HCT116 (cell line): ENCODE results near the gene TM9SF4. TPM values are rescaled to one million over a fixed set of nuclear protein-coding genes. Genes with fewer than 3 reads are reported as not detected.

ENCODE experiments used
- ATAC-seq: fragments of 200-7000 bp; cut with Tn5 transposase; 2 replicates; pipeline ENCODE4 v1.9.1; 2020; ENCODE audit warnings: mild to moderate bottlenecking, moderate library complexity
- BruUV-seq: library from RNA; stranded (reverse); fragments of 400-500 nt; replicated peaks from 2 replicates; lab custom pipeline; 2021; lab: Mats Ljungman, UMichigan
- CTCF ChIA-PET: fragments of 300-600 bp; sonication (Branson Sonifier 250); formaldehyde crosslinking; loops from one replicate; lab custom pipeline; 2021; ENCODE audit warnings: antibody characterized with exemption; lab: Charles Lee
- POLR2A ChIA-PET: fragments of 300-600, 350-600 bp; sonication (Branson Sonifier 250); formaldehyde crosslinking; loops from one replicate; lab custom pipeline; 2021; ENCODE audit warnings: antibody characterized with exemption; lab: Charles Lee
- RAD21 ChIA-PET, 2 experiments: fragments of 300-600 bp; sonication (Branson Sonifier 250); formaldehyde crosslinking; loops; one replicate each; lab custom pipeline; 2023; ENCODE audit warnings: low total read pairs in 2 of 2; ENCODE audit not compliant: uncharacterized antibody in 2 of 2, unreplicated experiment in 2 of 2, low non-redundant PET in 1 of 2; lab: Charles Lee
- DNase-seq: peaks from one replicate; pipeline ENCODE4 v3.0.0-alpha.2; 2010; ENCODE audit warnings: low read depth, low spot score
- H2AFZ ChIP-seq: fragments of 200-600 bp; shearing (Covaris generic), sonication (generic); 2 replicates; pipeline ENCODE4 v1.6.1; 2017; ENCODE audit warnings: low read depth, mixed run types, mixed read lengths, antibody characterized with exemption, low read length; ENCODE audit not compliant: poor library complexity, severe bottlenecking
- H3K27ac ChIP-seq: 2 replicates; pipeline ENCODE4 v1.5.1; 2012; ENCODE audit warnings: low read depth, low read length
- H3K27me3 ChIP-seq: fragments of 200-600 bp; sonication (generic); 2 replicates; pipeline ENCODE4 v1.6.1; 2016; ENCODE audit warnings: mixed run types, low read length, mixed read lengths; ENCODE audit not compliant: insufficient read depth
- H3K36me3 ChIP-seq, 2 experiments: fragments of 200-500 bp in 1 of 2; fragments of 200-600 bp in 1 of 2; sonication (Bioruptor generic) in 1 of 2; sonication (generic) in 1 of 2; 2 replicates each; pipeline versions ENCODE4 v1.5.1 to v1.6.1; 2014 to 2016; ENCODE audit warnings: low read length in 2 of 2, inconsistent platforms in 1 of 2, mixed read lengths in 1 of 2, mixed run types in 1 of 2; ENCODE audit not compliant: insufficient read depth in 2 of 2, control insufficient read depth in 1 of 2
- H3K4me1 ChIP-seq, 2 experiments: fragments of 200-600 bp in 1 of 2; sonication (generic) in 1 of 2; 2 replicates each; pipeline versions ENCODE4 v1.5.1 to v1.6.1; 2012 to 2017; ENCODE audit warnings: low read length in 2 of 2, inconsistent platforms in 1 of 2, mild to moderate bottlenecking in 1 of 2, mixed read lengths in 1 of 2, mixed run types in 1 of 2, moderate library complexity in 1 of 2; ENCODE audit not compliant: insufficient read depth in 2 of 2, control insufficient read depth in 1 of 2
- H3K4me2 ChIP-seq: fragments of 200-600 bp; sonication (generic); 2 replicates; pipeline ENCODE4 v1.6.1; 2017; ENCODE audit warnings: mixed run types, low read length, mixed read lengths
- H3K4me3 ChIP-seq, 2 experiments: fragments of 200-600 bp in 1 of 2; sonication (generic) in 1 of 2; replicated peaks in 1 of 2; 2 replicates each; pipeline ENCODE4 v1.5.1; 2011 to 2016; ENCODE audit warnings: low read length in 2 of 2, control low read depth in 1 of 2, low read depth in 1 of 2, mild to moderate bottlenecking in 1 of 2, mixed read lengths in 1 of 2, mixed run types in 1 of 2
- H3K79me2 ChIP-seq: fragments of 200-600 bp; sonication (generic); 2 replicates; pipeline ENCODE4 v1.6.1; 2017; ENCODE audit warnings: mild to moderate bottlenecking, mixed run types, low read length, moderate library complexity, mixed read lengths; ENCODE audit not compliant: insufficient read depth
- H3K9ac ChIP-seq: fragments of 200-600 bp; sonication (generic); 2 replicates; pipeline ENCODE4 v1.6.1; 2016; ENCODE audit warnings: low read length, mixed read lengths
- H3K9me2 ChIP-seq: fragments of 200-600 bp; sonication (generic), shearing (Covaris generic); 2 replicates; pipeline ENCODE4 v1.6.1; 2017; ENCODE audit warnings: mixed run types, mild to moderate bottlenecking, moderate library complexity; ENCODE audit not compliant: insufficient read depth
- H3K9me3 ChIP-seq, 2 experiments: fragments of 200-500 bp in 1 of 2; fragments of 200-600 bp in 1 of 2; sonication (Bioruptor generic) in 1 of 2; sonication (generic) in 1 of 2; 2 replicates each; pipeline ENCODE4 v1.6.1; 2014 to 2017; ENCODE audit warnings: low read length in 2 of 2, mixed read lengths in 2 of 2, inconsistent platforms in 1 of 2, low read depth in 1 of 2, mild to moderate bottlenecking in 1 of 2, mixed run types in 1 of 2, moderate library complexity in 1 of 2; ENCODE audit not compliant: control insufficient read depth in 1 of 2, insufficient read depth in 1 of 2
- H4K20me1 ChIP-seq: fragments of 200-600 bp; sonication (generic), shearing (Covaris generic); 2 replicates; pipeline ENCODE4 v1.6.1; 2017; ENCODE audit warnings: mixed run types, mild to moderate bottlenecking, moderate library complexity; ENCODE audit not compliant: insufficient read depth
- ATF3 ChIP-seq: IDR thresholded peaks from 2 replicates; pipeline ENCODE4 v1.6.1; 2012
- EGR1 ChIP-seq: IDR thresholded peaks from 2 replicates; pipeline ENCODE4 v1.6.1; 2012; ENCODE audit warnings: low read depth
- EZH2phosphoT487 ChIP-seq: fragments of 200-600 bp; IDR thresholded peaks from 2 replicates; pipeline ENCODE4 v1.6.1; 2018; ENCODE audit warnings: antibody characterized with exemption, borderline replicate concordance
- JUND ChIP-seq: IDR thresholded peaks from 2 replicates; pipeline ENCODE4 v1.6.1; 2012
- POLR2A ChIP-seq: IDR thresholded peaks from 2 replicates; pipeline ENCODE4 v1.7.0; 2011; ENCODE audit warnings: borderline replicate concordance; ENCODE audit not compliant: insufficient read depth, insufficient read length; ENCODE audit errors: extremely low read depth
- POLR2AphosphoS5 ChIP-seq: IDR thresholded peaks from 2 replicates; pipeline ENCODE4 v1.6.1; 2011; ENCODE audit warnings: mild to moderate bottlenecking, low read depth, low read length, moderate library complexity
- TCF7L2 ChIP-seq: IDR thresholded peaks from 2 replicates; pipeline ENCODE4 v1.7.0; 2011; ENCODE audit warnings: borderline replicate concordance, inconsistent platforms; ENCODE audit not compliant: insufficient read depth, insufficient read length; ENCODE audit errors: extremely low read depth
- ZNF274 ChIP-seq: fragments of 200-500 bp; sonication (Bioruptor generic); IDR thresholded peaks from 2 replicates; pipeline ENCODE4 v1.6.1; 2014; ENCODE audit warnings: mild to moderate bottlenecking, low read depth, low read length, inconsistent platforms
- intact Hi-C: fragments of 100-400 bp; cut with micrococcal nuclease; formaldehyde crosslinking; loops from 2 replicates; pipeline ENCODE4 v1.10.0; 2022
- total RNA-seq: library from RNA; stranded (reverse); gene quantifications from one replicate; pipeline ENCODE4 v1.2.1, GENCODE V29; 2021; ENCODE audit not compliant: unreplicated experiment
- TF ChIP-seq, protein P1 (sequence below): IDR thresholded peaks from 2 replicates; pipeline ENCODE4 v1.6.1; 2012; ENCODE audit warnings: low read depth

TM9SF4 gene
- total RNA-seq, 1 experiment from 2014 or later, result 51.2 TPM

DNA sequence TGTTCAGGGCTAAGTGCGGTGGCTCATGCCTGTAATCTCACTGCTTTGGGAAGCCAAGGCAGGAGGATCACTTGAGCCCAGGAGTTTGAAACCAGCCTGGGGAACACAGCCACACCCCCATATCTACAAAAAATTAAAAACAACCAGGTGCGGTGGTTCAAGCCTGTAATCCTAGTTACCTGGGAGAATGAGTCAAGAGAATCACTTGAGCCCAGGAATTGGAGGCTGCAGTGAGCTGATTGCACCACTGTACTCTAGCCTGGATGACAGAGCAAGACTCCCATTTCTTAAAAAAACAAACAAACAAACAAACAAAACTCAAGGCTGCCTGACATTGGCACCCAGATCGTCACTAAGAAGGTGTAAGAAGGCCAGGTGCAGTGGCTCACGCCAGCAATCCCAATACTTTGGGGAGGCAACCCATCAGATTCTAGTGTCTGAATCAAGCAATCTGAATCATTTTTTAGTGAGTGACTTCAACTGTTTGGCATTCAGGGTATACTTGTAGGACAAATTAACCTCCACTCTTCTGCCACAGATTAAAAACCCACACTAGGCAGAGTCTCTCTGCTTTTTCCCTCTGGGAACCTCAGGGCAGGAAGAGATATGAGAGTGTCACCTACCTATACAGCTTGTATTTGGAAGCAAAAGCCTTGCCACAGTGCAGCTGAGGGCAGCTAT is 91.9 kb downstream of the TM9SF4 start:
- Histone ChIP-seq H3K4me2 (no peak overlapping the region), H3K4me1 (peaks cover 2 to 11% of the 10 kb centered on the region in 2 experiments; a peak in 2 of 4 replicates), H3K4me3 (no peak overlapping the region), H3K27ac (no peak overlapping the region), H3K79me2 (peaks cover 89% of the 10 kb centered on the region), H3K27me3 (no peaks in the 10 kb centered on the region), H3K36me3 (peaks cover 22 to 57% of the 10 kb centered on the region in 2 experiments; a peak in 3 of 4 replicates), H2AFZ (no peak overlapping the region), H3K9me3 (no peaks in the 10 kb centered on the region), H3K9me2 (no peaks in the 10 kb centered on the region), H3K9ac (no peak overlapping the region), H4K20me1 (peaks cover 8% of the 10 kb centered on the region)
- ChIA-PET POLR2A (no interaction called here), CTCF (no interaction called here), RAD21 (no interaction called here)
- intact Hi-C loops, result no loop called here
- DNase-seq (no peak), ATAC-seq (no peak)
- BruUV-seq, result no TSS peak
- TF ChIP-seq JUND, result no peak
- TF ChIP-seq EGR1, result no peak
- TF ChIP-seq POLR2AphosphoS5, result no peak
- TF ChIP-seq POLR2A, result no peak

- H3K9me2 ChIP-seq, result no peaks in the 10 kb centered on the region
- H3K4me3 ChIP-seq, result no peak overlapping the region
- no peak overlapping the region for H3K4me2 ChIP-seq
- H2AFZ ChIP-seq, result no peak overlapping the region
- H4K20me1 ChIP-seq, result peaks cover 8% of the 10 kb centered on the region
- DNase-seq (no peak), ATAC-seq (no peak)
- H3K27me3 ChIP-seq, result no peaks in the 10 kb centered on the region
- intact Hi-C loops, result no loop called here
- RAD21 ChIA-PET, result no interaction called here
- no peak overlapping the region for H3K27ac ChIP-seq
- peaks cover 2 to 17% of the 10 kb centered on the region in 2 experiments; a peak in 2 of 4 replicates for H3K4me1 ChIP-seq
- no peak for TF ChIP-seq ATF3
- no peak for TF ChIP-seq EGR1
- TF ChIP-seq, protein P1, sequence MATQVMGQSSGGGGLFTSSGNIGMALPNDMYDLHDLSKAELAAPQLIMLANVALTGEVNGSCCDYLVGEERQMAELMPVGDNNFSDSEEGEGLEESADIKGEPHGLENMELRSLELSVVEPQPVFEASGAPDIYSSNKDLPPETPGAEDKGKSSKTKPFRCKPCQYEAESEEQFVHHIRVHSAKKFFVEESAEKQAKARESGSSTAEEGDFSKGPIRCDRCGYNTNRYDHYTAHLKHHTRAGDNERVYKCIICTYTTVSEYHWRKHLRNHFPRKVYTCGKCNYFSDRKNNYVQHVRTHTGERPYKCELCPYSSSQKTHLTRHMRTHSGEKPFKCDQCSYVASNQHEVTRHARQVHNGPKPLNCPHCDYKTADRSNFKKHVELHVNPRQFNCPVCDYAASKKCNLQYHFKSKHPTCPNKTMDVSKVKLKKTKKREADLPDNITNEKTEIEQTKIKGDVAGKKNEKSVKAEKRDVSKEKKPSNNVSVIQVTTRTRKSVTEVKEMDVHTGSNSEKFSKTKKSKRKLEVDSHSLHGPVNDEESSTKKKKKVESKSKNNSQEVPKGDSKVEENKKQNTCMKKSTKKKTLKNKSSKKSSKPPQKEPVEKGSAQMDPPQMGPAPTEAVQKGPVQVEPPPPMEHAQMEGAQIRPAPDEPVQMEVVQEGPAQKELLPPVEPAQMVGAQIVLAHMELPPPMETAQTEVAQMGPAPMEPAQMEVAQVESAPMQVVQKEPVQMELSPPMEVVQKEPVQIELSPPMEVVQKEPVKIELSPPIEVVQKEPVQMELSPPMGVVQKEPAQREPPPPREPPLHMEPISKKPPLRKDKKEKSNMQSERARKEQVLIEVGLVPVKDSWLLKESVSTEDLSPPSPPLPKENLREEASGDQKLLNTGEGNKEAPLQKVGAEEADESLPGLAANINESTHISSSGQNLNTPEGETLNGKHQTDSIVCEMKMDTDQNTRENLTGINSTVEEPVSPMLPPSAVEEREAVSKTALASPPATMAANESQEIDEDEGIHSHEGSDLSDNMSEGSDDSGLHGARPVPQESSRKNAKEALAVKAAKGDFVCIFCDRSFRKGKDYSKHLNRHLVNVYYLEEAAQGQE, result no peak
- no peak for TF ChIP-seq EZH2phosphoT487
- no peak for TF ChIP-seq ZNF274
- no peak for TF ChIP-seq TCF7L2
- CTCF ChIA-PET, result no interaction called here
- H3K9me3 ChIP-seq, result no peaks in the 10 kb centered on the region
- H3K9ac ChIP-seq, result no peak overlapping the region
- peaks cover 90% of the 10 kb centered on the region for H3K79me2 ChIP-seq
- peaks cover 22 to 53% of the 10 kb centered on the region in 2 experiments; a peak in 3 of 4 replicates for H3K36me3 ChIP-seq
- POLR2A ChIA-PET, result no interaction called here
- no TSS peak for BruUV-seq
Observed at GRCh38 chr20:32201977-32202363, 92.5 kb downstream of the TM9SF4 start.
